Right forelimb (tissue), 1 donor: Measurements from ENCODE around the gene KCNIP4.

Source experiments
- DNase-seq: peaks from one replicate; pipeline ENCODE4 v3.0.0-alpha.2; 2018

Gene KCNIP4

GRCh38 chr4:21753084-21753760 lies 195.3 kb downstream of the KCNIP4 start:
- DNase-seq = no peak

- no peak for DNase-seq
These were observed 196.0 kb downstream of the KCNIP4 start for GRCh38 chr4:21752616-21753015.

GRCh38 chr4:21749924-21750323 lies 198.6 kb downstream of the KCNIP4 start:
- no peak for DNase-seq

- no peak for DNase-seq
These were observed 199.2 kb downstream of the KCNIP4 start for GRCh38 chr4:21749412-21749811.

GRCh38 chr4:21744046-21744445 lies 204.5 kb downstream of the KCNIP4 start:
- no peak for DNase-seq

- DNase-seq = no peak
These were observed 206.2 kb downstream of the KCNIP4 start for GRCh38 chr4:21742326-21742725.

GRCh38 chr4:21738821-21739220 lies 209.8 kb downstream of the KCNIP4 start:
- DNase-seq = no peak

GRCh38 chr4:21735866-21736265 lies 212.7 kb downstream of the KCNIP4 start:
- DNase-seq = no peak

- DNase-seq = no peak
These were observed 214.5 kb downstream of the KCNIP4 start for GRCh38 chr4:21733894-21734630.

GRCh38 chr4:21728304-21728703 lies 220.3 kb downstream of the KCNIP4 start:
- no peak for DNase-seq

- no peak for DNase-seq
These were observed 222.2 kb downstream of the KCNIP4 start for GRCh38 chr4:21726255-21726815.

GRCh38 chr4:21722157-21722839 lies 226.3 kb downstream of the KCNIP4 start:
- no peak for DNase-seq

- DNase-seq = no peak
These were observed 232.0 kb downstream of the KCNIP4 start for GRCh38 chr4:21716531-21716930.

GRCh38 chr4:21710179-21710835 lies 238.3 kb downstream of the KCNIP4 start:
- no peak for DNase-seq

GRCh38 chr4:21709761-21710160 lies 238.8 kb downstream of the KCNIP4 start:
- DNase-seq = no peak

GRCh38 chr4:21709031-21709430 lies 239.5 kb downstream of the KCNIP4 start:
- no peak for DNase-seq

GRCh38 chr4:21699446-21699845 lies 249.1 kb downstream of the KCNIP4 start:
- DNase-seq = no peak

- DNase-seq = no peak
These were observed 251.0 kb downstream of the KCNIP4 start for GRCh38 chr4:21697583-21697982.

- DNase-seq = no peak
These were observed 253.4 kb downstream of the KCNIP4 start for GRCh38 chr4:21695141-21695540.

- DNase-seq = no peak
These were observed 256.3 kb downstream of the KCNIP4 start for GRCh38 chr4:21692241-21692640.

- no peak for DNase-seq
These were observed 259.8 kb downstream of the KCNIP4 start for GRCh38 chr4:21688596-21689265.

GRCh38 chr4:21685911-21686310 lies 262.7 kb downstream of the KCNIP4 start:
- no peak for DNase-seq
